Astrocyte (in vitro differentiated cells and primary cell): ENCODE measurements around the gene NSD1. TPM values are rescaled to one million over a fixed set of nuclear protein-coding genes. Genes with fewer than 3 reads are reported as not detected.

ENCODE experiments used
- DNase-seq: peaks from one replicate; pipeline ENCODE4 v3.0.0-alpha.2; 2010; ENCODE audit warnings: low read depth
- FAIRE-seq: peaks from 2 replicates; lab custom pipeline; 2011; peaks lifted over from hg19 to GRCh38; lab: Jason Lieb, UNC
- H2AFZ ChIP-seq: 2 replicates; pipeline ENCODE4 v1.6.0; 2012; ENCODE audit warnings: low read depth, low read length, inconsistent platforms
- H3K27ac ChIP-seq: 2 replicates; pipeline ENCODE4 v1.5.1; 2011; ENCODE audit warnings: low read depth, low read length, inconsistent platforms
- H3K27me3 ChIP-seq: 2 replicates; pipeline ENCODE4 v1.6.0; 2011; ENCODE audit warnings: low read length, inconsistent platforms; ENCODE audit not compliant: insufficient read depth
- H3K36me3 ChIP-seq: 2 replicates; pipeline ENCODE4 v1.5.1; 2011; ENCODE audit warnings: low read length, inconsistent platforms; ENCODE audit not compliant: insufficient read depth
- H3K4me1 ChIP-seq: 2 replicates; pipeline ENCODE4 v1.5.1; 2011; ENCODE audit warnings: low read length, inconsistent platforms; ENCODE audit not compliant: insufficient read depth
- H3K4me2 ChIP-seq: 2 replicates; pipeline ENCODE4 v1.6.0; 2012; ENCODE audit warnings: low read length, inconsistent platforms
- H3K4me3 ChIP-seq: 2 replicates; pipeline ENCODE4 v1.5.1; 2011; ENCODE audit warnings: low read depth, mild to moderate bottlenecking, low read length, inconsistent platforms; ENCODE audit not compliant: insufficient read depth
- H3K79me2 ChIP-seq: 2 replicates; pipeline ENCODE4 v1.6.0; 2012; ENCODE audit warnings: mild to moderate bottlenecking, low read length, inconsistent platforms; ENCODE audit not compliant: insufficient read depth
- H3K9ac ChIP-seq: 2 replicates; pipeline ENCODE4 v1.6.0; 2012; ENCODE audit warnings: mild to moderate bottlenecking, low read length, inconsistent platforms
- H3K9me3 ChIP-seq: 2 replicates; pipeline ENCODE4 v1.5.1; 2012; ENCODE audit warnings: low read depth, mild to moderate bottlenecking, low read length, inconsistent platforms; ENCODE audit not compliant: insufficient read depth
- H4K20me1 ChIP-seq: 2 replicates; pipeline ENCODE4 v1.6.0; 2012; ENCODE audit warnings: low read length, inconsistent platforms; ENCODE audit not compliant: insufficient read depth
- H3K27ac Mint-ChIP-seq: one replicate; pipeline ENCODE4 v1.8.0; 2021; ENCODE audit warnings: mild to moderate bottlenecking, mixed read lengths; ENCODE audit not compliant: unreplicated experiment
- H3K27me3 Mint-ChIP-seq: one replicate; pipeline ENCODE4 v1.8.0; 2021; ENCODE audit warnings: low read depth, mixed read lengths; ENCODE audit not compliant: unreplicated experiment
- H3K36me3 Mint-ChIP-seq: one replicate; pipeline ENCODE4 v1.8.0; 2021; ENCODE audit warnings: low read depth, mixed read lengths; ENCODE audit not compliant: unreplicated experiment
- H3K4me1 Mint-ChIP-seq: one replicate; pipeline ENCODE4 v1.8.0; 2021; ENCODE audit warnings: low read depth, mixed read lengths; ENCODE audit not compliant: unreplicated experiment
- H3K4me3 Mint-ChIP-seq: one replicate; pipeline ENCODE4 v1.8.0; 2021; ENCODE audit warnings: mild to moderate bottlenecking, moderate library complexity, mixed read lengths; ENCODE audit not compliant: unreplicated experiment
- H3K9me3 Mint-ChIP-seq: one replicate; pipeline ENCODE4 v1.8.0; 2021; ENCODE audit warnings: mild to moderate bottlenecking, mixed read lengths; ENCODE audit not compliant: unreplicated experiment
- CTCF ChIP-seq: IDR thresholded peaks from 2 replicates; pipeline ENCODE4 v1.5.1; 2011; ENCODE audit warnings: low read depth, mild to moderate bottlenecking, inconsistent platforms, low read length, moderate library complexity; ENCODE audit not compliant: insufficient read depth
- EZH2 ChIP-seq: IDR thresholded peaks from 2 replicates; pipeline ENCODE4 v1.6.1; 2012; ENCODE audit warnings: mild to moderate bottlenecking, low read length, inconsistent platforms; ENCODE audit not compliant: insufficient read depth
- total RNA-seq: library from RNA; stranded (reverse); gene quantifications from 2 replicates; pipeline ENCODE4 v1.2.1, GENCODE V29; 2021

Gene NSD1
- total RNA-seq, 1 donor from 2014 or later, result 71.9 TPM

- H3K27ac Mint-ChIP-seq, result no peak overlapping the region
- no peak overlapping the region for H2AFZ ChIP-seq
- H3K4me3 ChIP-seq, result no peak overlapping the region
- no peaks in the 10 kb centered on the region for H4K20me1 ChIP-seq
- no peaks in the 10 kb centered on the region for H3K9me3 Mint-ChIP-seq
- H3K4me3 Mint-ChIP-seq, result no peak overlapping the region
- H3K4me2 ChIP-seq, result no peak overlapping the region
- H3K27ac ChIP-seq, result no peak overlapping the region
- no peaks in the 10 kb centered on the region for H3K4me1 ChIP-seq
- peaks cover 4% of the 10 kb centered on the region for H3K4me1 Mint-ChIP-seq
- H3K36me3 Mint-ChIP-seq, result peaks cover 1% of the 10 kb centered on the region
- TF ChIP-seq CTCF, result no peak
- TF ChIP-seq EZH2, result no peak
- no peaks in the 10 kb centered on the region for H3K27me3 ChIP-seq
- no peaks in the 10 kb centered on the region for H3K9me3 ChIP-seq
- no peak for FAIRE-seq
- no peak for DNase-seq
- no peaks in the 10 kb centered on the region for H3K79me2 ChIP-seq
- H3K36me3 ChIP-seq, result no peaks in the 10 kb centered on the region
- H3K9ac ChIP-seq, result no peak overlapping the region
- peaks cover 22% of the 10 kb centered on the region for H3K27me3 Mint-ChIP-seq
Measured at GRCh38 chr5:177093082-177093712, 40.4 kb upstream of the NSD1 start.

GRCh38 chr5:177093803-177094202 lies 39.8 kb upstream of the NSD1 start:
- H3K9me3 Mint-ChIP-seq, result no peaks in the 10 kb centered on the region
- peaks cover 4% of the 10 kb centered on the region for H3K4me1 Mint-ChIP-seq
- Histone ChIP-seq H3K27ac (no peak overlapping the region), H4K20me1 (no peaks in the 10 kb centered on the region), H2AFZ (no peak overlapping the region), H3K9me3 (no peaks in the 10 kb centered on the region), H3K27me3 (no peaks in the 10 kb centered on the region), H3K9ac (no peak overlapping the region), H3K79me2 (no peaks in the 10 kb centered on the region), H3K4me1 (no peaks in the 10 kb centered on the region), H3K4me2 (no peak overlapping the region), H3K36me3 (no peaks in the 10 kb centered on the region), H3K4me3 (no peak overlapping the region)
- peaks cover 1% of the 10 kb centered on the region for H3K36me3 Mint-ChIP-seq
- DNase-seq (no peak), FAIRE-seq (no peak)
- no peak overlapping the region for H3K27ac Mint-ChIP-seq
- peaks cover 22% of the 10 kb centered on the region for H3K27me3 Mint-ChIP-seq
- no peak for TF ChIP-seq CTCF
- no peak for TF ChIP-seq EZH2
- H3K4me3 Mint-ChIP-seq, result no peak overlapping the region
